ENCODE results near the gene SSH3.

The SSH3 gene

GRCh38 chr11:67349928-67350465 is 46.7 kb downstream of the SSH3 start:
- no peak for TF ChIP-seq CTCF (IDR thresholded peaks at IDR 0.05; ENCODE audit: extremely low read depth, missing control alignments)
- no peak for DNase-seq (ENCODE audit: low spot score)

DNA sequence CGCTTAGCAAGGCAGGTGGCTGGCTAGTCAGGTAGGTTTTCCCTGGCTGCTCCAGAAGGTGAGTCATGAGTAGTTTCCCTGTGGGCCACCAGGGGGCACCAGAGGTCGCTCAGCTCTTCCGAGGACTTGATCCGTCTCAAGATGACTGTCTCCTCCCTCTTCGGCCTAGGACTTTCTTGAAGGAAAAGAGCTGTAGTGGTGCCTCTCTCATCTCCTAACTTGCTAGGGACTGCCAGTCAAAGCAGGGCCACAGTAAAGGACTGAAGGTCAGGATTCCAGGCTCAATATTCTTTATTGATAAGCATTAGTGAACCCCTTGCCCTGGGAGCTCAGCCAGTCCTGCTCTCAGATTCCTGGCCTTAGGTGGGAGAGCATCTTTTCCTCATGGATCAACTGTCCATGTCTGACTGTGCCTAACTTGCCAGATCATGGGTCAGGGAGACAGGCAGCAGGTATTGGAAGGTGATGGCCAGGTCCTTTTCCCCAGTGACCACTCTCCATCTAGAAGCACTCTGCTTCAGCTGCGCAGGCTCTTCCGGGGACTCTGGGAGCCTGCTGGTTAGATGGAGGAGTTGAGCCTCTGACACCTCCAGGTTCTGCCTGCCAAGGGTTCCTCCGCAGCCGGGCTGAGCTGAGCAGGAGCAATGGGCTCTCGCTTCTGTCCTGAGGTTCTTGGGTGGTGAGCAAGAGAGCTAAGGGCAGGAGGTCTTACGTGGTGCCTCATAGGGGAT is 48.1 kb downstream of the SSH3 start:
- TF ChIP-seq CTCF (IDR thresholded peaks at IDR 0.05; ENCODE audit: extremely low read depth, missing control alignments), result peak; percentile 62
- DNase-seq (ENCODE audit: low spot score), result peak; percentile 72

- peak; percentile 45 for DNase-seq (ENCODE audit: low spot score)
Observed at GRCh38 chr11:67352546-67353316, 49.4 kb downstream of the SSH3 start.

DNA sequence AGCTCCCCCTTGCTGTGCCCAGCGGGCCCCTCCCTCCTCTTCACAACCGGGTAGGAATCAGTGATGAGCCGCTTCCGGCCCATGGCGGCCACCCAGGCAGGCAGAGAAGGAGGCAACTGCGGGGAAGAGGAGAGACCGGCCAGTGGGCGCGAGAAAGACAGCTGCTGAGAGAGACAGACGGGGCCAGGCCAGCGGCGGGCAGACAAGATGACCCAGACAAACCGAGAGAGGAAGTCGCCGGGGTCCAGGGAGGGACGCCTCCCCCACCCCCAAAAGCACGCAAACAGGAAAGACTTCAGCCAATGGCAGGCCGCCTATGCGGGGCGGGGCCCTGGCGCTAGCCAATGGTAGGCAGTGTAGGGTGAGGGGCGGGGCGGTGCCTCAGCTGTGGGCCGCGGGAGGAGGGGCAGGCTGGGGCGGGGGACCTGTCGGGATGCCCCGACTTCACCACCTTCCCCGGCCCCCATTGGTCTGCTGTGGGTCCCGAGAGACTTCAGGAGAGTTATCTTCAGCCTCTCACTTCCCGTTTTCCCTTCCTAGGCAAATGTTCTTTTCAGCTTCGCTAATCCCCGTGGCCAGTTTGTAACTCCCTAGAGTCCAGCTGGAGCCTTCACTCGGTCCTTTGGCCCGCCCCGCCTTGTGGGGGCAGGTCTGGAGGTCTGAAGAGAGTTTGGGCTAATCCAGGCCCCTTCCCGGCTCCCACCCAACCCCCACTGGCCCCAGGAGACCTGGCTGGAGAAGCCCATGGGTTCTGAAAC is 50.2 kb downstream of the SSH3 start, which contains the start of gene POLD4:
Gene POLD4 (minus strand): TSS at position 230 of the 758 bp plus-strand sequence. CDS start 147 bp downstream, at position 83.
- TF ChIP-seq CTCF (IDR thresholded peaks at IDR 0.05; ENCODE audit: extremely low read depth, missing control alignments), result no peak
- DNase-seq (ENCODE audit: low spot score), result peak; percentile 94

More at GRCh38 chr11:67352546-67353316, 49.4 kb downstream of the SSH3 start:
- TF ChIP-seq CTCF (IDR thresholded peaks at IDR 0.05; ENCODE audit: extremely low read depth, missing control alignments), result no peak

DNA sequence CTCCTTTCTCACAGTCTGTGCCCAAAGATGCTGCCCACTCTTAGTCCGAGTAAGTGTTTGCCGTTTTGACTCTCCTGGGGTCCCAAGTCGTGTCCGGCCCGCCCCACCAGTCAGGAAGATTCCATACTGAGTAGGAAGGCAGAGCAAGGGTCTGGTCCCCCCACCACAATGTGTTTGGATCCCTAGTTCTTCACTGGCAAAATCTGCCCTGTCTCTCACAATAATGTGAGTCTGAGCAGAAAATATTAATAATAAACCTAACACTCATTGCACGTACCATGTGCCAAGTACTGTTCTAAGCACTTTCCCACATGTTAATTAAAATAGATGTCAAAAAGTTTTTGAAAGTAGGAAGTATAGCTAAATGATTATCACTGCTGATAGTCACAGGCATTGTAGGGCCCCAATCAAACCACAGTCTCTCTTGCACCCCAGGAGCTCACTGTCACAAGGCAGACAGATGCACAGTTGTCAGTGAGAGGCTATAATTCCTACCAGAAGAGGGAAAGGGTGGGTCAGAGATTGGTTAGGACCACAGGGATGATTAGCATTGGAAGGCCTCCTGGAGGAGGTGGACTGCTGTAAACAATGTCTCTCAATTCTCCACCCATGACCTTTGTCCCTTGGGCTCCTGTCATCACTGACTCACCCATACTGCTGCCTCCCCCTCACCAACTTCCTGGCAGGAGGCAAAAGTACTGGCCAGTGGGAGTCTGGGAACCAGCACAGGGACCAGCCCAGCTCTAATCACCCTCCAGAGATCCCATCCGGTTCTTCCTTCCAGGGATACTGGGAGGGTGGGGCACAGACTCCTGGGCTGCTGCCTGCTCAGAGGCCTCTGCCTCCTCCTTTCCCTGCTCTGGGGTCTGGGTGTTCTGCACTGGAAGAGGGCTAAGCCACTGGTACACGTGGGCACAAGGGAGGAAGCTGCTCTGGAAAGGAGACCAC is 51.0 kb downstream of the SSH3 start:
- DNase-seq (ENCODE audit: low spot score), result peak; percentile 22
- no peak for TF ChIP-seq CTCF (IDR thresholded peaks at IDR 0.05; ENCODE audit: extremely low read depth, missing control alignments)

DNA sequence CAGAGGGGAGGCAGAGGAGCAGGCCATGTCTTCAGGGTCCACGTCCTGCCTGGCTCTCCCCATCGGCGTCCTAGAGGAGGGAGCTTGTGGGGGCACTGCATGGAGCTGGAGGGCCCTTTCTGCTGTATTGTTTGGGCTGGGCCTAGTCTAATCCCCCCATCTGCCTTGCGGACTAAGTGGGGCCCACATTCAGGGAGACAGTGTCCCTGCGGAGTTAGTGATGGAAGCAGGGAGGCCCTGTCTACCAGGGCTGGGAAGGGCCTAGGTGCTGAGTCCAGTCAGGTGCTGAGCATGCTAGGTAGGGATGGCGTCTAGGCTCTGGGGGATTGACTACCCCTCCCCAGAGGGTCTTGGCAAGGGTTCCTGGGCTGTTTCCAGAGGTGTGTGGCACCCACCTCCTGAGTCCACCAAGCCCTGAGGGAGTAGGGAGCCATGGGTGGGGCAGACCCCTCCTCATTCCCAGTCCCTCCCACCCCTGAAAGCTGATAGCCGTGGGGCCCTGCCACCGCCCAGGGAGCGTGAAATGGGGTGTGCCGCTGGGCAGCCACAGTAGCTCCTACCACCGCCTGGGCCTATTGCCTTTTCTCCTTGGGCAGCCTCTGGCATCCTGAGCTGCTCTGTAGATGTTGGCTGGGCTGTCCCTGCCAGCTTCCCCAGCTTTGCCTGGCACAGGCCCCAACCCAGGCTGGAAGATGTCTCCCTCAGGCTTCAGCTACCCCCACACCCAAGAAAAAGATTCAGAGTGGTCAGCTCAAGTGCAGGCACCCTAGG is 51.9 kb downstream of the SSH3 start:
- DNase-seq (ENCODE audit: low spot score), result no peak
- no peak for TF ChIP-seq CTCF (IDR thresholded peaks at IDR 0.05; ENCODE audit: extremely low read depth, missing control alignments)
